ENCODE results near the gene KASH5. TPM values are rescaled to one million over a fixed set of nuclear protein-coding genes. Genes with fewer than 3 reads are reported as not detected.

KASH5 gene
- total RNA-seq, 1 experiment from 2014 or later, result not detected

GRCh38 chr19:49395581-49396407 lies 7.7 kb downstream of the KASH5 start:
- DNase-seq (ENCODE audit: low spot score), result no peak

- DNase-seq (ENCODE audit: low spot score), result no peak
Measured at GRCh38 chr19:49396738-49397505, 8.9 kb downstream of the KASH5 start.

- DNase-seq (ENCODE audit: low spot score), result no peak
Measured at GRCh38 chr19:49398001-49398615, 10.1 kb downstream of the KASH5 start.

- DNase-seq (ENCODE audit: low spot score), result no peak
Measured at GRCh38 chr19:49398931-49399330, 10.9 kb downstream of the KASH5 start.

GRCh38 chr19:49400029-49400428 lies 12.0 kb downstream of the KASH5 start:
- no peak for DNase-seq (ENCODE audit: low spot score)

GRCh38 chr19:49403404-49404187 lies 15.5 kb downstream of the KASH5 start:
- DNase-seq (ENCODE audit: low spot score), result no peak

GRCh38 chr19:49407079-49407478 lies 19.0 kb downstream of the KASH5 start:
- no peak for DNase-seq (ENCODE audit: low spot score)

GRCh38 chr19:49407482-49408015 lies 19.5 kb downstream of the KASH5 start:
- DNase-seq (ENCODE audit: low spot score), result no peak

- DNase-seq (ENCODE audit: low spot score), result no peak
Measured at GRCh38 chr19:49408816-49409440, 20.9 kb downstream of the KASH5 start.

GRCh38 chr19:49409441-49410029 lies 21.5 kb downstream of the KASH5 start:
- DNase-seq (ENCODE audit: low spot score), result no peak

GRCh38 chr19:49411681-49412326 lies 23.8 kb downstream of the KASH5 start:
- DNase-seq (ENCODE audit: low spot score), result no peak

- no peak for DNase-seq (ENCODE audit: low spot score)
Measured at GRCh38 chr19:49413348-49413747, 25.3 kb downstream of the KASH5 start.

GRCh38 chr19:49414256-49414655 lies 26.2 kb downstream of the KASH5 start:
- DNase-seq (ENCODE audit: low spot score), result no peak

GRCh38 chr19:49415102-49415809 lies 27.2 kb downstream of the KASH5 start:
- DNase-seq (ENCODE audit: low spot score), result no peak

- DNase-seq (ENCODE audit: low spot score), result no peak
Measured at GRCh38 chr19:49415810-49416200, 27.8 kb downstream of the KASH5 start.

GRCh38 chr19:49417088-49417487 lies 29.0 kb downstream of the KASH5 start:
- no peak for DNase-seq (ENCODE audit: low spot score)

GRCh38 chr19:49418511-49418910 lies 30.5 kb downstream of the KASH5 start:
- no peak for DNase-seq (ENCODE audit: low spot score)

GRCh38 chr19:49419173-49419572 lies 31.1 kb downstream of the KASH5 start:
- no peak for DNase-seq (ENCODE audit: low spot score)

GRCh38 chr19:49420227-49420626 lies 32.2 kb downstream of the KASH5 start:
- no peak for DNase-seq (ENCODE audit: low spot score)

All from H4 (cell line).